Measurements from ENCODE around the gene CFC1. TPM values are rescaled to one million over a fixed set of nuclear protein-coding genes. Genes with fewer than 3 reads are reported as not detected.
"Not testable (repeated sequence)": the region's sequence is repeated elsewhere in the genome, so short reads cannot be mapped to it uniquely, and the experiment has no call there.

Gene CFC1
- polyA plus RNA-seq, 1 donor = not detected

- not testable (repeated sequence) for DNase-seq (ENCODE audit: low read depth)
These were observed 15.8 kb downstream of the CFC1 start for GRCh38 chr2:130583582-130583981.

GRCh38 chr2:130582970-130583369 is 16.4 kb downstream of the CFC1 start:
- DNase-seq (ENCODE audit: low read depth) = not testable (repeated sequence)

GRCh38 chr2:130581491-130581890 is 17.9 kb downstream of the CFC1 start:
- DNase-seq (ENCODE audit: low read depth) = not testable (repeated sequence)

DNA sequence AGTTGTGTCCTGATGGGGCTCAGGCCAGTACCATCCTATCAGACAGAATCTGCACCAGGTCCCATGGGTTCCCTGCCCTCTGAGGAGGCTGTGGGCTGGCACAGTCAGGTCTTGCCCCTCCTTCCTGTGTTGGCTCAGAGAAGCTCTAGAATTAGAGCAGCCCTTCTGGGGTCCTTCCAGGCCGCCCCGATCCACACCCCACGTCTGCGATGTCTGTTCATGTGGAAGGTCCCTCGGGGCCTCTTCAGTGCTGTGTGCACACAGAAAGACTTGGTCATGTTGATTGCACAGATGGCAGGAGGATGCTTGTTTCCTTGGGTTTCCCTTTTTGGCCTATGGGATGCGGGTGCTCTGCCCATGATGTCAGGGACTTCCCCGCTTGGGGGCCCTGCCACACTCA is 20.3 kb downstream of the CFC1 start:
- DNase-seq (ENCODE audit: low read depth) = not testable (repeated sequence)

DNA sequence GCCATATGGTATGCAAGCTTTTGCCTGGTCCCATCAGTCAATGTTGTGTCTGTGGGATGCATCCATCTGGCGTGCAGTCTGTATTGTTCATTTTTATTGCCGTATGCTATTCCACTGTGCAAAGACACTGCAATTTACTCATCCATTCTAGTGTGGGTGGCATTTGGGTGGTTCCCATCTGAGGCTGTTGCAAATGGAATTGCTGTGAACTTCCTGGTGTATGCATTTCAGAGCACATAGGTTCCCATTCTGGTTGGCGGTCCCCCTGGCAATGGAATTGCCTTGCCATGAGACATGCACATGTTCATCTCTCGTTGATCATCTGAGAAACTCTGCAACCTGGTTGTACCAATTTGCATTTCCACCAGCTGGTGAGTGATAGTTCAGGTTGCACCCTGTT is 21.8 kb downstream of the CFC1 start:
- DNase-seq (ENCODE audit: low read depth) = not testable (repeated sequence)

GRCh38 chr2:130576209-130576784 is 23.1 kb downstream of the CFC1 start:
- not testable (repeated sequence) for DNase-seq (ENCODE audit: low read depth)

GRCh38 chr2:130574230-130574629 is 25.1 kb downstream of the CFC1 start:
- not testable (repeated sequence) for DNase-seq (ENCODE audit: low read depth)

DNA sequence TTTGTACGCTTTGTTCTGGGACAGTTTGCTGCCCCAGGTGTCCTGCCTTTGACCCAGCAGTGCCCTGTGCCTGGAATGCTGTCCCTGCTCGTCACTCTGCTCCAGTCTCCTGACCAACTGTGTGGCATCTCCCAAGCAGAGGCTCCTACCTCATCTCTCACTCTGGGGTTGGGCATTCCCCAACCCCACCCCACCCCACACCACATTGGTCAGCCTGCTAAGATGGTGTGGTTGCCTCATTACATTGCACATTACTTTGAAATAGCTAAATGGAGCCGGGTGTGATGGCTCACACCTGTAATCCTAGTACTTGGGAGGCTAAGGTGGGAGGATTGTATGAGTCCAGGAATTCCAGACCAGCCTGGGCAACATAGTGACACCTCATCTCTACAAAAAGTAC is 27.4 kb downstream of the CFC1 start:
- not testable (repeated sequence) for DNase-seq (ENCODE audit: low read depth)

DNA sequence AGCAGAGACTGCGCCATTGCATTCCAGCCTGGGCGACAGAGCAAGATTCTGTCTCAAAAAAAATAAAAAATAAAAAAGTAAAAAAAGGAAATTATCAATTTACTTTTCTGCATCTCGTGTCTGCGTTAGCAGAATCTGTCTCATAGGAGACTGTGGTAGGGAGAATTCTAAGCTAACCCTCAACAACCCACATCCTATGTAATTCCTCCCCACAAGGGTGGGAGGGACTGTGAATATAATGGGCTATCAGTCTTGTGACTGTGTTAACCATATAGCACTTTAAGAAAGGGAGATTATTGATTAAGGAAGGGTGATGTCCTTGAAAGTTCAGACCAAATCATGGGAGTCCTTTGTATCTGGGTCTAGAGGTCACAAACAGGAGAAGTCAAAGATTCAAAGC is 33.2 kb downstream of the CFC1 start:
- DNase-seq (ENCODE audit: low read depth) = not testable (repeated sequence)

- DNase-seq (ENCODE audit: low read depth) = not testable (repeated sequence)
These were observed 42.9 kb downstream of the CFC1 start for GRCh38 chr2:130556441-130556840.

DNA sequence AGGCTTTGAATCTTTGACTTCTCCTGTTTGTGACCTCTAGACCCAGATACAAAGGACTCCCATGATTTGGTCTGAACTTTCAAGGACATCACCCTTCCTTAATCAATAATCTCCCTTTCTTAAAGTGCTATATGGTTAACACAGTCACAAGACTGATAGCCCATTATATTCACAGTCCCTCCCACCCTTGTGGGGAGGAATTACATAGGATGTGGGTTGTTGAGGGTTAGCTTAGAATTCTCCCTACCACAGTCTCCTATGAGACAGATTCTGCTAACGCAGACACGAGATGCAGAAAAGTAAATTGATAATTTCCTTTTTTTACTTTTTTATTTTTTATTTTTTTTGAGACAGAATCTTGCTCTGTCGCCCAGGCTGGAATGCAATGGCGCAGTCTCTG is 45.2 kb downstream of the CFC1 start:
- DNase-seq (ENCODE audit: low read depth) = not testable (repeated sequence)

GRCh38 chr2:130549475-130549874 is 49.9 kb downstream of the CFC1 start:
- not testable (repeated sequence) for DNase-seq (ENCODE audit: low read depth)

DNA sequence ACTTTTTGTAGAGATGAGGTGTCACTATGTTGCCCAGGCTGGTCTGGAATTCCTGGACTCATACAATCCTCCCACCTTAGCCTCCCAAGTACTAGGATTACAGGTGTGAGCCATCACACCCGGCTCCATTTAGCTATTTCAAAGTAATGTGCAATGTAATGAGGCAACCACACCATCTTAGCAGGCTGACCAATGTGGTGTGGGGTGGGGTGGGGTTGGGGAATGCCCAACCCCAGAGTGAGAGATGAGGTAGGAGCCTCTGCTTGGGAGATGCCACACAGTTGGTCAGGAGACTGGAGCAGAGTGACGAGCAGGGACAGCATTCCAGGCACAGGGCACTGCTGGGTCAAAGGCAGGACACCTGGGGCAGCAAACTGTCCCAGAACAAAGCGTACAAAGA is 51.0 kb downstream of the CFC1 start:
- not testable (repeated sequence) for DNase-seq (ENCODE audit: low read depth)

- not testable (repeated sequence) for DNase-seq (ENCODE audit: low read depth)
These were observed 54.4 kb downstream of the CFC1 start for GRCh38 chr2:130544978-130545377.

GRCh38 chr2:130543785-130544528 is 55.4 kb downstream of the CFC1 start:
- DNase-seq (ENCODE audit: low read depth) = not testable (repeated sequence)

- not testable (repeated sequence) for DNase-seq (ENCODE audit: low read depth)
These were observed 56.6 kb downstream of the CFC1 start for GRCh38 chr2:130542789-130543188.

Other genes starting within 250 kb of the CFC1 start
- 19.9 TPM for gene PTPN18, start 243.5 kb downstream of the CFC1 start, polyA plus RNA-seq (ENCODE audit: insufficient read length)
- 0.04 TPM for gene POTEI, start 90.2 kb downstream of the CFC1 start, polyA plus RNA-seq (ENCODE audit: insufficient read length)
- not detected for gene CFC1B, start 78.4 kb downstream of the CFC1 start, polyA plus RNA-seq (ENCODE audit: insufficient read length)
- 0.06 TPM for gene POTEJ, start 11.9 kb upstream of the CFC1 start, polyA plus RNA-seq (ENCODE audit: insufficient read length)
- not detected for gene GPR148, start 129.5 kb upstream of the CFC1 start, polyA plus RNA-seq (ENCODE audit: insufficient read length)
- not detected for gene AMER3, start 156.0 kb upstream of the CFC1 start, polyA plus RNA-seq (ENCODE audit: insufficient read length)
- gene ARHGEF4, start 237.3 kb upstream of the CFC1 start, polyA plus RNA-seq (ENCODE audit: insufficient read length) = 11.3 TPM